Brain microvascular endothelial cell (primary cell): ENCODE measurements around the gene PDE10A.

Experiments used
- DNase-seq: peaks from one replicate; pipeline ENCODE4 v3.0.0-alpha.2; 2020
- H3K27ac ChIP-seq: fragments of 250-450 bp; sonication (Bioruptor Pico); 2 replicates; pipeline ENCODE4 v1.5.1; 2020; ENCODE audit warnings: mild to moderate bottlenecking, moderate library complexity
- H3K27me3 ChIP-seq: fragments of 250-450 bp; sonication (Bioruptor Pico); replicated peaks from 2 replicates; pipeline ENCODE4 v1.5.1; 2020; ENCODE audit warnings: mild to moderate bottlenecking
- H3K36me3 ChIP-seq: fragments of 250-450 bp; sonication (Bioruptor Pico); replicated peaks from 2 replicates; pipeline ENCODE4 v1.5.1; 2020; ENCODE audit warnings: mild to moderate bottlenecking
- H3K4me3 ChIP-seq: 2 replicates; pipeline ENCODE4 v1.5.1; 2011; ENCODE audit warnings: low read depth, mild to moderate bottlenecking, control low read depth, low read length, moderate library complexity
- CTCF ChIP-seq: IDR thresholded peaks from 2 replicates; pipeline ENCODE4 v1.5.1; 2011; ENCODE audit warnings: low read depth, mild to moderate bottlenecking, moderate library complexity, low read length, control low read depth, inconsistent platforms; ENCODE audit errors: missing control alignments
- in situ Hi-C: cut with HindIII; loops from 2 replicates; pipeline ENCODE4 v1.10.0; 2017; ENCODE audit warnings: low sequenced_read_pairs, low pct_ligation_motif_present

The PDE10A gene

GRCh38 chr6:165487347-165487746 lies 175.7 kb downstream of the PDE10A start:
- Histone ChIP-seq H3K27me3 (no peaks in the 10 kb centered on the region), H3K36me3 (no peaks in the 10 kb centered on the region), H3K27ac (no peak overlapping the region), H3K4me3 (no peak overlapping the region)
- no peak for TF ChIP-seq CTCF
- in situ Hi-C loops = no loop called here
- DNase-seq = peak; percentile 4

GRCh38 chr6:165486183-165487137 lies 176.6 kb downstream of the PDE10A start:
- H3K27me3 ChIP-seq = no peaks in the 10 kb centered on the region
- H3K4me3 ChIP-seq = no peak overlapping the region
- in situ Hi-C loops = no loop called here
- H3K36me3 ChIP-seq = no peaks in the 10 kb centered on the region
- no peak overlapping the region for H3K27ac ChIP-seq
- DNase-seq = peak; percentile 9
- no peak for TF ChIP-seq CTCF

GRCh38 chr6:165484178-165484889 lies 178.7 kb downstream of the PDE10A start:
- TF ChIP-seq CTCF = no peak
- H3K4me3 ChIP-seq = no peak overlapping the region
- no peaks in the 10 kb centered on the region for H3K36me3 ChIP-seq
- no peak overlapping the region for H3K27ac ChIP-seq
- no peak for DNase-seq
- in situ Hi-C loops = no loop called here
- no peaks in the 10 kb centered on the region for H3K27me3 ChIP-seq

- no peak for DNase-seq
- Histone ChIP-seq H3K36me3 (no peaks in the 10 kb centered on the region), H3K27ac (no peak overlapping the region), H3K4me3 (no peak overlapping the region), H3K27me3 (no peaks in the 10 kb centered on the region)
- in situ Hi-C loops = no loop called here
- TF ChIP-seq CTCF = no peak
Observed at GRCh38 chr6:165481921-165482320, 181.1 kb downstream of the PDE10A start.

GRCh38 chr6:165480916-165481315 lies 182.1 kb downstream of the PDE10A start:
- in situ Hi-C loops = no loop called here
- Histone ChIP-seq H3K27me3 (no peaks in the 10 kb centered on the region), H3K27ac (no peak overlapping the region), H3K36me3 (no peaks in the 10 kb centered on the region), H3K4me3 (no peak overlapping the region)
- no peak for TF ChIP-seq CTCF
- no peak for DNase-seq
